HEK293 (cell line): ENCODE data around the gene DIS3L2.

ENCODE experiments used
- CTCF ChIA-PET: fragments of 350-600 bp; formaldehyde crosslinking; extraction: SDS; loops from one replicate; lab custom pipeline; 2021; ENCODE audit warnings: antibody characterized with exemption; lab: Yijun Ruan, JAX
- POLR2A ChIA-PET: fragments of 300-600 bp; formaldehyde crosslinking; extraction: SDS; loops from one replicate; lab custom pipeline; 2020; ENCODE audit warnings: antibody characterized with exemption, inconsistent platforms; lab: Yijun Ruan, JAX
- H3K27ac ChIP-seq: fragments of 200-500 bp; sonication (Bioruptor generic); 2 replicates; pipeline ENCODE4 v1.5.1; 2014; ENCODE audit warnings: low read depth, low read length, control low read depth, inconsistent platforms; ENCODE audit errors: extremely low read depth
- H3K36me3 ChIP-seq, 2 experiments: fragments of 200-500 bp in 1 of 2; sonication (Bioruptor generic) in 1 of 2; 1 replicate in 1 of 2; 2 replicates in 1 of 2; pipeline ENCODE4 v1.5.1; 2014 to 2017; ENCODE audit warnings: inconsistent platforms in 2 of 2, low read length in 2 of 2; ENCODE audit not compliant: control insufficient read depth in 2 of 2, insufficient read depth in 1 of 2
- H3K4me1 ChIP-seq: fragments of 200-500 bp; sonication (Bioruptor generic); 2 replicates; pipeline ENCODE4 v1.5.1; 2014; ENCODE audit warnings: mild to moderate bottlenecking, low read length, inconsistent platforms; ENCODE audit not compliant: control insufficient read depth, insufficient read depth
- H3K4me3 ChIP-seq: 2 replicates; pipeline ENCODE4 v1.5.1; 2011; ENCODE audit warnings: low read depth, mild to moderate bottlenecking, control low read depth, low read length, moderate library complexity
- H3K9me3 ChIP-seq: fragments of 200-500 bp; sonication (Bioruptor generic); 2 replicates; pipeline ENCODE4 v1.5.1; 2014; ENCODE audit warnings: low read depth, low read length, inconsistent platforms; ENCODE audit not compliant: control insufficient read depth, insufficient read depth
- BCL6B ChIP-seq: fragments of 450-650 bp; formaldehyde crosslinking; IDR thresholded peaks from 2 replicates; pipeline ENCODE4 v1.5.1; 2017; ENCODE audit warnings: missing biosample characterization, missing genetic modification characterization
- IKZF3 ChIP-seq: fragments of 450-650 bp; IDR thresholded peaks from 2 replicates; pipeline ENCODE4 v1.5.0; 2018; ENCODE audit warnings: missing biosample characterization, mild to moderate bottlenecking, missing genetic modification characterization, moderate library complexity
- KLF10 ChIP-seq: fragments of 450-650 bp; IDR thresholded peaks from 2 replicates; pipeline ENCODE4 v1.5.1; 2018; ENCODE audit warnings: missing biosample characterization, mild to moderate bottlenecking, missing genetic modification characterization
- KLF7 ChIP-seq: fragments of 450-650 bp; formaldehyde crosslinking; IDR thresholded peaks from 2 replicates; pipeline ENCODE4 v1.5.1; 2016; ENCODE audit warnings: missing biosample characterization, missing genetic modification characterization, borderline replicate concordance
- KLF9 ChIP-seq: fragments of 450-650 bp; formaldehyde crosslinking; IDR thresholded peaks from 2 replicates; pipeline ENCODE4 v1.5.1; 2016; ENCODE audit warnings: missing biosample characterization, missing genetic modification characterization, low read depth
- REPIN1 ChIP-seq: fragments of 450-650 bp; formaldehyde crosslinking; IDR thresholded peaks from 2 replicates; pipeline ENCODE4 v1.5.1; 2017; ENCODE audit warnings: missing biosample characterization, missing genetic modification characterization, low read depth
- ZBTB17 ChIP-seq: fragments of 450-650 bp; formaldehyde crosslinking; IDR thresholded peaks from 2 replicates; pipeline ENCODE4 v1.5.1; 2016; ENCODE audit warnings: missing biosample characterization, missing genetic modification characterization
- ZIC2 ChIP-seq: fragments of 450-650 bp; formaldehyde crosslinking; IDR thresholded peaks from 2 replicates; pipeline ENCODE4 v1.5.1; 2016; ENCODE audit warnings: missing biosample characterization, missing genetic modification characterization
- ZNF146 ChIP-seq: fragments of 450-650 bp; formaldehyde crosslinking; IDR thresholded peaks from 2 replicates; pipeline ENCODE4 v1.5.1; 2016; ENCODE audit warnings: missing biosample characterization, missing genetic modification characterization
- ZNF214 ChIP-seq: fragments of 450-650 bp; formaldehyde crosslinking; IDR thresholded peaks from 2 replicates; pipeline ENCODE4 v1.5.1; 2017; ENCODE audit warnings: missing biosample characterization, mild to moderate bottlenecking, missing genetic modification characterization, borderline replicate concordance
- ZNF223 ChIP-seq: fragments of 450-650 bp; formaldehyde crosslinking; IDR thresholded peaks from 2 replicates; pipeline ENCODE4 v1.5.1; 2016; ENCODE audit warnings: missing biosample characterization, missing genetic modification characterization
- ZNF23 ChIP-seq: fragments of 450-650 bp; formaldehyde crosslinking; IDR thresholded peaks from 2 replicates; pipeline ENCODE4 v1.5.1; 2016; ENCODE audit warnings: missing biosample characterization, missing genetic modification characterization, borderline replicate concordance
- ZNF280C ChIP-seq: fragments of 450-650 bp; formaldehyde crosslinking; IDR thresholded peaks from 2 replicates; pipeline ENCODE4 v1.5.1; 2016; ENCODE audit warnings: missing biosample characterization, missing genetic modification characterization
- ZNF404 ChIP-seq: fragments of 450-650 bp; formaldehyde crosslinking; IDR thresholded peaks from 2 replicates; pipeline ENCODE4 v1.5.1; 2017; ENCODE audit warnings: missing biosample characterization, missing genetic modification characterization
- ZNF416 ChIP-seq: fragments of 450-650 bp; formaldehyde crosslinking; IDR thresholded peaks from 2 replicates; pipeline ENCODE4 v1.5.1; 2016; ENCODE audit warnings: missing biosample characterization, missing genetic modification characterization
- ZNF423 ChIP-seq: fragments of 450-650 bp; formaldehyde crosslinking; IDR thresholded peaks from 2 replicates; pipeline ENCODE4 v1.5.1; 2016; ENCODE audit warnings: missing biosample characterization, missing genetic modification characterization
- ZNF548 ChIP-seq: fragments of 450-650 bp; formaldehyde crosslinking; IDR thresholded peaks from 2 replicates; pipeline ENCODE4 v1.5.1; 2016; ENCODE audit warnings: missing biosample characterization, missing genetic modification characterization
- ZNF600 ChIP-seq: fragments of 450-650 bp; formaldehyde crosslinking; IDR thresholded peaks from 2 replicates; pipeline ENCODE4 v1.5.1; 2016; ENCODE audit warnings: missing biosample characterization, missing genetic modification characterization
- ZNF610 ChIP-seq: fragments of 450-650 bp; formaldehyde crosslinking; IDR thresholded peaks from 2 replicates; pipeline ENCODE4 v1.5.1; 2016; ENCODE audit warnings: missing biosample characterization, missing genetic modification characterization, borderline replicate concordance
- ZNF747 ChIP-seq: fragments of 450-650 bp; formaldehyde crosslinking; IDR thresholded peaks from 2 replicates; pipeline ENCODE4 v1.5.1; 2016; ENCODE audit warnings: missing biosample characterization, missing genetic modification characterization
- ZNF777 ChIP-seq: fragments of 450-650 bp; formaldehyde crosslinking; IDR thresholded peaks from 2 replicates; pipeline ENCODE4 v1.5.1; 2017; ENCODE audit warnings: missing biosample characterization, missing genetic modification characterization, borderline replicate concordance
- ZNF843 ChIP-seq: fragments of 450-650 bp; formaldehyde crosslinking; IDR thresholded peaks from 2 replicates; pipeline ENCODE4 v1.5.1; 2016; ENCODE audit warnings: missing biosample characterization, missing genetic modification characterization

The DIS3L2 gene

GRCh38 chr2:232242316-232242715, 280.8 kb downstream of the DIS3L2 start:
- peaks cover 0 to 10% of the 10 kb centered on the region in 2 experiments; a peak in 1 of 3 replicates for H3K36me3 ChIP-seq
- no peaks in the 10 kb centered on the region for H3K9me3 ChIP-seq
- H3K4me3 ChIP-seq = no peak overlapping the region
- no peaks in the 10 kb centered on the region for H3K4me1 ChIP-seq
- TF ChIP-seq ZNF600 = no peak
- TF ChIP-seq ZNF223 (tag by site-specific recombination) = no peak
- no peak for TF ChIP-seq KLF9 (tag by site-specific recombination)
- TF ChIP-seq IKZF3 (tag by site-specific recombination) = no peak
- TF ChIP-seq ZNF280C (tag by site-specific recombination) = no peak
- no peak for TF ChIP-seq ZNF146
- no peak for TF ChIP-seq ZNF214
- no peak for TF ChIP-seq KLF10
- TF ChIP-seq ZNF404 = no peak
- H3K27ac ChIP-seq = no peak overlapping the region
- ChIA-PET POLR2A (no interaction called here), CTCF (interaction anchor here (2.0 kb wide), 1 partner anchor 50 kb away, joined by 9 read pairs; no protein-coding TSS in a partner anchor)

- Histone ChIP-seq H3K4me3 (no peak overlapping the region), H3K36me3 (peaks cover 0 to 13% of the 10 kb centered on the region in 2 experiments; a peak in 1 of 3 replicates), H3K4me1 (no peaks in the 10 kb centered on the region), H3K27ac (no peak overlapping the region), H3K9me3 (no peaks in the 10 kb centered on the region)
- TF ChIP-seq ZBTB17 (tag by site-specific recombination) = no peak
- TF ChIP-seq ZIC2 = 0 out of 2 replicates have a peak, but pooled peaks have one; percentile 9
- ChIA-PET CTCF (interaction anchor here (0.8 kb wide), 1 partner anchor 14 kb away, joined by 4 read pairs; no protein-coding TSS in a partner anchor), POLR2A (no interaction called here)
Observed at GRCh38 chr2:232245111-232245510, 283.6 kb downstream of the DIS3L2 start.

GRCh38 chr2:232246245-232246644, 284.7 kb downstream of the DIS3L2 start:
- CTCF ChIA-PET = no interaction called here
- H3K36me3 ChIP-seq = peaks cover 0 to 9% of the 10 kb centered on the region in 2 experiments; a peak in 1 of 3 replicates
- no peaks in the 10 kb centered on the region for H3K9me3 ChIP-seq
- H3K4me3 ChIP-seq = no peak overlapping the region
- no peak for TF ChIP-seq ZNF843
- TF ChIP-seq ZNF610 = no peak
- TF ChIP-seq ZNF777 (tag by site-specific recombination) = no peak
- no peak for TF ChIP-seq BCL6B (tag by site-specific recombination)
- TF ChIP-seq ZNF423 (tag by site-specific recombination) = no peak
- no peak for TF ChIP-seq ZNF747 (tag by site-specific recombination)
- TF ChIP-seq ZNF23 (tag by site-specific recombination) = no peak
- no peak for TF ChIP-seq KLF7 (tag by site-specific recombination)
- TF ChIP-seq ZNF548 (tag by site-specific recombination) = no peak
- no peak for TF ChIP-seq ZNF416 (tag by site-specific recombination)
- no peak for TF ChIP-seq REPIN1 (tag by site-specific recombination)
- TF ChIP-seq, all 188 proteins: peak for 0
- H3K4me1 ChIP-seq = no peaks in the 10 kb centered on the region
- POLR2A ChIA-PET = no interaction called here
- H3K27ac ChIP-seq = no peak overlapping the region
